ENCODE measurements around the gene MAML3.

MAML3 gene

GRCh38 chr4:139808808-139809756 is 344.9 kb downstream of the MAML3 start:
- TF ChIP-seq CTCF (IDR thresholded peaks at IDR 0.05) = no peak

GRCh38 chr4:139808381-139808807 is 345.6 kb downstream of the MAML3 start:
- TF ChIP-seq CTCF (IDR thresholded peaks at IDR 0.05) = no peak

- TF ChIP-seq CTCF (IDR thresholded peaks at IDR 0.05) = no peak
These were observed 346.5 kb downstream of the MAML3 start for GRCh38 chr4:139807483-139807882.

GRCh38 chr4:139806929-139807328 is 347.1 kb downstream of the MAML3 start:
- no peak for TF ChIP-seq CTCF (IDR thresholded peaks at IDR 0.05)

- no peak for TF ChIP-seq CTCF (IDR thresholded peaks at IDR 0.05)
These were observed 351.1 kb downstream of the MAML3 start for GRCh38 chr4:139802931-139803330.

GRCh38 chr4:139802488-139802887 is 351.5 kb downstream of the MAML3 start:
- no peak for TF ChIP-seq CTCF (IDR thresholded peaks at IDR 0.05)

- no peak for TF ChIP-seq CTCF (IDR thresholded peaks at IDR 0.05)
These were observed 352.1 kb downstream of the MAML3 start for GRCh38 chr4:139801895-139802294.

Data from LNCAP (cell line).